ENCODE data around the gene BMAL1. TPM values are rescaled to one million over a fixed set of nuclear protein-coding genes. Genes with fewer than 3 reads are reported as not detected.
A peak's percentile ranks its signal among the peaks of the same experiment; 100 is the strongest.

Gene BMAL1
- total and polyA plus RNA-seq, 2 donors (not counting 3 experiments of a cell fraction or from before 2014, with no cell fraction given) = 5.8 to 10.1 TPM

- intact Hi-C loops (cut with micrococcal nuclease) = loop anchor here (5.0 kb wide), 1 partner anchor 183 kb away; the partner anchor contains the start of gene BTBD10
- no peak overlapping the region for H3K9ac ChIP-seq (replicated peaks; ENCODE audit: extremely low read depth, insufficient read depth, low read length)
- H3K79me2 ChIP-seq (ENCODE audit: control insufficient read depth, insufficient read depth, low read length) = no peaks in the 10 kb centered on the region
- peak overlapping the region; percentile 68 for H3K4me2 ChIP-seq (ENCODE audit: insufficient read depth, low read length)
- H3K9me3 ChIP-seq (replicated peaks; ENCODE audit: control insufficient read depth, insufficient read depth, low read length) = no peaks in the 10 kb centered on the region
- CTCF ChIA-PET = interaction anchor here (1.1 to 2.3 kb wide), 7 partner anchors 17 to 75 kb away, joined by 3 to 9 read pairs (median 5); no protein-coding TSS in a partner anchor
- H3K4me1 ChIP-seq (ENCODE audit: control insufficient read depth, extremely low read depth, insufficient read depth, low read length) = peaks cover 13% of the 10 kb centered on the region
- no peaks in the 10 kb centered on the region for H3K9me1 ChIP-seq (replicated peaks; ENCODE audit: control insufficient read depth, extremely low read depth, insufficient read depth, low read length)
- no peak for TF ChIP-seq FOS (IDR thresholded peaks at IDR 0.05; ENCODE audit: borderline replicate concordance, insufficient read depth, low read length)
- TF ChIP-seq JUN (IDR thresholded peaks at IDR 0.05; ENCODE audit: borderline replicate concordance, insufficient read depth, insufficient read length, low read depth) = no peak
- TF ChIP-seq POLR2A (IDR thresholded peaks at IDR 0.05; ENCODE audit: low read depth, low read length) = no peak
- TF ChIP-seq GATA2 (IDR thresholded peaks at IDR 0.05; ENCODE audit: insufficient read depth, insufficient read length, low read depth, low read length) = no peak
- TF ChIP-seq EZH2 (IDR thresholded peaks at IDR 0.05; ENCODE audit: borderline replicate concordance, low read depth, low read length, severe bottlenecking) = peak; percentile 95
- TF ChIP-seq POLR2AphosphoS5 (IDR thresholded peaks at IDR 0.05; ENCODE audit: insufficient read depth, low read depth, low read length) = no peak
- no peak overlapping the region for H3K27ac ChIP-seq (ENCODE audit: insufficient read depth, low read depth, low read length)
- H3K27me3 ChIP-seq (ENCODE audit: control insufficient read depth in 2 of 2, insufficient read depth in 2 of 2, low read length in 2 of 2) = peaks cover 42 to 47% of the 10 kb centered on the region in 2 experiments
- no peaks in the 10 kb centered on the region for H3K36me3 ChIP-seq (ENCODE audit: control insufficient read depth in 2 of 2, extremely low read depth in 1 of 2, insufficient read depth in 2 of 2, low read length in 2 of 2)
- BruUV-seq (replicated peaks) = no TSS peak
- FAIRE-seq (no peak), DNase-seq (ENCODE audit: low read depth, low spot score) (peak; percentile 11)
- POLR2A ChIA-PET = no interaction called here
- dilution Hi-C loops (cut with MboI; ENCODE audit: extremely low pct_ligation_motif_present, low sequenced_read_pairs) = no loop called here
- peak overlapping the region; percentile 21 to 68 (median 57) for H3K4me3 ChIP-seq (replicated peaks in 1 of 3; ENCODE audit: insufficient read depth in 1 of 3, low read depth in 1 of 3, low read length in 3 of 3)
- H2AFZ ChIP-seq (ENCODE audit: low read depth, low read length) = peak overlapping the region; percentile 84
- H4K20me1 ChIP-seq (replicated peaks; ENCODE audit: control insufficient read depth, extremely low read depth, insufficient read depth, low read length) = peaks cover 3% of the 10 kb centered on the region
These were observed 1.3 kb downstream of the BMAL1 start for GRCh38 chr11:13278609-13279486.

GRCh38 chr11:13279487-13279834 is 1.9 kb downstream of the BMAL1 start:
- Histone ChIP-seq H3K27me3 (ENCODE audit: control insufficient read depth in 2 of 2, insufficient read depth in 2 of 2, low read length in 2 of 2) (peaks cover 38 to 41% of the 10 kb centered on the region in 2 experiments), H3K9ac (replicated peaks; ENCODE audit: extremely low read depth, insufficient read depth, low read length) (no peak overlapping the region), H3K9me3 (replicated peaks; ENCODE audit: control insufficient read depth, insufficient read depth, low read length) (no peaks in the 10 kb centered on the region), H3K4me1 (ENCODE audit: control insufficient read depth, extremely low read depth, insufficient read depth, low read length) (peaks cover 13% of the 10 kb centered on the region), H3K4me2 (ENCODE audit: insufficient read depth, low read length) (no peak overlapping the region), H3K27ac (ENCODE audit: insufficient read depth, low read depth, low read length) (no peak overlapping the region), H3K9me1 (replicated peaks; ENCODE audit: control insufficient read depth, extremely low read depth, insufficient read depth, low read length) (no peaks in the 10 kb centered on the region), H2AFZ (ENCODE audit: low read depth, low read length) (no peak overlapping the region), H3K79me2 (ENCODE audit: control insufficient read depth, insufficient read depth, low read length) (no peaks in the 10 kb centered on the region), H3K4me3 (replicated peaks in 1 of 3; ENCODE audit: insufficient read depth in 1 of 3, low read depth in 1 of 3, low read length in 3 of 3) (no peak overlapping the region), H4K20me1 (replicated peaks; ENCODE audit: control insufficient read depth, extremely low read depth, insufficient read depth, low read length) (peaks cover 3% of the 10 kb centered on the region), H3K36me3 (ENCODE audit: control insufficient read depth in 2 of 2, extremely low read depth in 1 of 2, insufficient read depth in 2 of 2, low read length in 2 of 2) (no peaks in the 10 kb centered on the region)
- ChIA-PET POLR2A (no interaction called here), CTCF (interaction anchor here (0.8 to 2.3 kb wide), 10 partner anchors 15 to 75 kb away, joined by 3 to 9 read pairs (median 4); no protein-coding TSS in a partner anchor)
- DNase-seq (ENCODE audit: low read depth, low spot score) (no peak), FAIRE-seq (no peak)
- TSS peak; percentile 35 for BruUV-seq (replicated peaks)
- intact Hi-C loops (cut with micrococcal nuclease) = loop anchor here (5.0 kb wide), 1 partner anchor 183 kb away; the partner anchor contains the start of gene BTBD10
- no peak for TF ChIP-seq POLR2AphosphoS5 (IDR thresholded peaks at IDR 0.05; ENCODE audit: insufficient read depth, low read depth, low read length)
- no peak for TF ChIP-seq POLR2A (IDR thresholded peaks at IDR 0.05; ENCODE audit: low read depth, low read length)
- no peak for TF ChIP-seq EZH2 (IDR thresholded peaks at IDR 0.05; ENCODE audit: borderline replicate concordance, low read depth, low read length, severe bottlenecking)
- dilution Hi-C loops (cut with MboI; ENCODE audit: extremely low pct_ligation_motif_present, low sequenced_read_pairs) = no loop called here
